ENCODE measurements around the gene ADAM15.

ADAM15 gene

GRCh38 chr1:155032886-155033285, 18.2 kb upstream of the ADAM15 start:
- DNase-seq (ENCODE audit: low read depth): no peak

GRCh38 chr1:155033524-155033923, 17.6 kb upstream of the ADAM15 start, which contains the start of the genes DCST1 and DCST2:
DCST1 (plus strand) TSS chr1:155033824; CDS start chr1:155034037, 213 bp downstream.
DCST2 (minus strand) TSS chr1:155033781; CDS start chr1:155033701, 80 bp downstream.
- DNase-seq (ENCODE audit: low read depth): no peak

GRCh38 chr1:155034318-155035208, 16.6 kb upstream of the ADAM15 start:
- DNase-seq (ENCODE audit: low read depth): no peak

GRCh38 chr1:155035936-155036335, 15.2 kb upstream of the ADAM15 start:
- DNase-seq (ENCODE audit: low read depth): no peak

GRCh38 chr1:155037043-155037442, 14.1 kb upstream of the ADAM15 start:
- DNase-seq (ENCODE audit: low read depth): no peak

GRCh38 chr1:155037851-155038441, 13.2 kb upstream of the ADAM15 start:
- DNase-seq (ENCODE audit: low read depth): no peak

GRCh38 chr1:155038602-155039307, 12.4 kb upstream of the ADAM15 start:
- no peak for DNase-seq (ENCODE audit: low read depth)

- no peak for DNase-seq (ENCODE audit: low read depth)
Measured at GRCh38 chr1:155039308-155039669, 11.8 kb upstream of the ADAM15 start.

GRCh38 chr1:155040358-155041093, 10.6 kb upstream of the ADAM15 start:
- no peak for DNase-seq (ENCODE audit: low read depth)

GRCh38 chr1:155042789-155043188, 8.3 kb upstream of the ADAM15 start:
- DNase-seq (ENCODE audit: low read depth): no peak

- DNase-seq (ENCODE audit: low read depth): no peak
Measured at GRCh38 chr1:155043301-155043702, 7.8 kb upstream of the ADAM15 start.

GRCh38 chr1:155043793-155044192, 7.3 kb upstream of the ADAM15 start:
- DNase-seq (ENCODE audit: low read depth): no peak

GRCh38 chr1:155044365-155044764, 6.8 kb upstream of the ADAM15 start:
- no peak for DNase-seq (ENCODE audit: low read depth)

GRCh38 chr1:155044812-155045657, 6.1 kb upstream of the ADAM15 start:
- peak; percentile 39 for DNase-seq (ENCODE audit: low read depth)

GRCh38 chr1:155048449-155049334, 2.4 kb upstream of the ADAM15 start:
- DNase-seq (ENCODE audit: low read depth): no peak

GRCh38 chr1:155049651-155050559, 1.2 kb upstream of the ADAM15 start:
- no peak for DNase-seq (ENCODE audit: low read depth)

- DNase-seq (ENCODE audit: low read depth): no peak
Measured at GRCh38 chr1:155051342-155051776, 243 bp downstream of the ADAM15 start.

GRCh38 chr1:155051777-155052398, 772 bp downstream of the ADAM15 start:
- DNase-seq (ENCODE audit: low read depth): peak; percentile 17

Data from T follicular helper cell (primary cell).